ENCODE results near the gene ZCWPW1. TPM values are rescaled to one million over a fixed set of nuclear protein-coding genes. Genes with fewer than 3 reads are reported as not detected.
A peak's percentile ranks its signal among the peaks of the same experiment; 100 is the strongest.

Gene ZCWPW1
- total RNA-seq, 2 experiments from 2014 or later, result 2.7 to 3.0 TPM

DNA sequence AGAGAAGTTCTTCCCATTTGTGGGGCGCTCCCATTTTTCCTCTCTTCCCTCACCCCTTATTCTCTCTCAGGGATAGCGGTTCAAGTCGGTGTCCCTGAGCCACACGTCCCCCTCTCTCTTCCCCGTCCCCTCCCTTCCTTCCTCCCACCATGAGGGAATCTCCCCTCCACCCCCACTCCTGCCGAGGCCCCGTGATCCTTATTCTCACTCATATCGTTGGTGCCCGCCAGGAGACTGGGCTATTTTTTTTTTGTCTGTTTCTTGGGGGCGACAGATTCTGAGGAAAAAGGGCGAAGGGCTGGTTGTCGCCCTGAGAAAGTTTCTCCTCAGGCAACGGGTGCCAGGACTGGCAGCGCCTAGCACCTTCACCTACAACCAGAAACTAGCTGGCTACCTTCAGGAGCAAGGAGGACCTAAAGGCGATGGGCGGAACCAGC is 723 bp downstream of the ZCWPW1 start:
- POLR2A ChIA-PET, result interaction anchor here (0.7 to 3.2 kb wide), 22 partner anchors 9 to 870 kb away, joined by 3 to 43 read pairs (median 10); partner anchors contain the start of genes AP4M1, FBXO24, LRCH4 and MCM7
- peaks cover 40% of the 10 kb centered on the region for H3K4me1 Mint-ChIP-seq
- H3K9me3 Mint-ChIP-seq, result no peaks in the 10 kb centered on the region
- H3K4me3 Mint-ChIP-seq, result peak overlapping the region; percentile 92
- peaks cover 38% of the 10 kb centered on the region for H3K36me3 Mint-ChIP-seq (ENCODE audit: low read depth)
- CTCF ChIA-PET, result interaction anchor here (0.8 to 2.7 kb wide), 7 partner anchors 9 to 425 kb away, joined by 4 to 9 read pairs (median 5); partner anchors contain the start of genes MOSPD3, PPP1R35 and SLC12A9
- H3K27ac Mint-ChIP-seq, result peak overlapping the region; percentile 100
- DNase-seq, result no peak
- peaks cover 3% of the 10 kb centered on the region for H3K27me3 Mint-ChIP-seq

DNA sequence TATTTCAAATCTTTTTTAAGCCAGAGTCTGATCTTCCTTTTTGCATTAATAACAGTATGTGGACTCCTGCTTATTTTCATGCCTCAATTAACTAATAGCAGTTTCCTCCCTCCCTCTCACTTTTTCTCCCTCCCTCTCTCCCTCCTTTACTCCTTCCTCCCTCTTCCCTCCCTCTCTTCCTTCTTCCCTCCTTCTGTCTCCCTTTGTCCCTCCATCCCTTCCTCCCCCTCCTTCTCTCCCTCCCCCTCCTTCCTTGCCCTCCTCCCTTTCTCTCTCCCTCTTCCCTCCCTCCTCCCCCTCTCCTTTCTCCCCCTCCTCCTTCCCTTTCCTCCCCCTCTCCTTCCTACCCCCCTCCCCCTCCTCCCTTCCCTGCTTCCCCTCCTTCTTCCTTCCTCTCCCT is 2.0 kb downstream of the ZCWPW1 start:
- H3K27ac Mint-ChIP-seq, result no peak overlapping the region
- H3K36me3 Mint-ChIP-seq (ENCODE audit: low read depth), result peaks cover 26% of the 10 kb centered on the region
- ChIA-PET CTCF (no interaction called here), POLR2A (interaction anchor here (3.0 kb wide), 1 partner anchor 11 kb away, joined by 30 read pairs; the partner anchor contains the start of gene PPP1R35)
- peaks cover 3% of the 10 kb centered on the region for H3K27me3 Mint-ChIP-seq
- no peak overlapping the region for H3K4me3 Mint-ChIP-seq
- no peaks in the 10 kb centered on the region for H3K9me3 Mint-ChIP-seq
- DNase-seq, result no peak
- H3K4me1 Mint-ChIP-seq, result peaks cover 28% of the 10 kb centered on the region

DNA sequence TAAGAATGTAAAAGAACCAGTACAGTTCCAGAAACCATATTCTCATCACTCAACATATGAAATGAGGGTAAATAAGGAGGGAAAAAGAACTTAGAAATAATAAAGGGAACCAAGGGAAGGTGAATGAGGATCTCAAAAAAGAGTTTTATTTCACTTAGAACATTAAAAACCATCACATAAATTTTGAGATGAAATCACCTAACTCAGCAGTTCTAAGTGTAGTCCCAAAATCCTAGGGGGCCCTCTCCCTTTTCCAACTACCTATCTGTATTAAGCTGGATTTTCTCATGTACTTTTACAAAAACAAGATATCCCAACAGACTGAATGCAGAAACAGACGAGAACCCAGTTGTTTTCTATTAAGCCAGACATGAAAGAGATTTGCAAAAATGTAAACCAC is 3.2 kb downstream of the ZCWPW1 start:
- DNase-seq, result no peak
- POLR2A ChIA-PET, result no interaction called here
- Mint-ChIP-seq H3K36me3 (ENCODE audit: low read depth) (peaks cover 18% of the 10 kb centered on the region), H3K27me3 (peaks cover 3% of the 10 kb centered on the region), H3K27ac (no peak overlapping the region), H3K4me1 (peaks cover 17% of the 10 kb centered on the region), H3K4me3 (no peak overlapping the region), H3K9me3 (no peaks in the 10 kb centered on the region)
- CTCF ChIA-PET, result interaction anchor here (1.1 kb wide), 1 partner anchor 17 kb away, joined by 3 read pairs; no protein-coding TSS in a partner anchor

DNA sequence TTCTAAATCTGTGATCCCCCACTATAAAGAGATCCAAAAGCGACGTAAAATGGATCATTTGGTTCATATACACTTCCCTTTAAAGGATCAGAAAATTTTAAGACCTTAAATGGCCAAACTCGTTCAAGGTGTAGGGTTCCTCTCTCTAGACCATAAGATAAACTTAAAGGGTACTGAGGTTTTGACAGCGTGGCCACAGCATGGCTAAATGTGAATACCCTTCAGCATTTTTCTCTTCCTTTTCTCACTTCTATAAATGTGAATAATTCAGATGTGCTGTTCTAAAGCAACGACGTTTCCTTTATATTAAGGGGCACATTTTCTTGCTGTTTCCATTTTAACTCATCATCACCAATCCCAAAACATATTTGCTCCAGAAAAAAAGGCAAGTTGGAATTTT is 5.2 kb downstream of the ZCWPW1 start:
- Mint-ChIP-seq H3K36me3 (ENCODE audit: low read depth) (peaks cover 5% of the 10 kb centered on the region), H3K4me1 (peaks cover 6% of the 10 kb centered on the region), H3K9me3 (no peaks in the 10 kb centered on the region), H3K27ac (no peak overlapping the region), H3K4me3 (no peak overlapping the region), H3K27me3 (peaks cover 3% of the 10 kb centered on the region)
- CTCF ChIA-PET, result interaction anchor here (1.6 kb wide), 1 partner anchor 291 kb away, joined by 4 read pairs; no protein-coding TSS in a partner anchor
- POLR2A ChIA-PET, result no interaction called here
- no peak for DNase-seq

DNA sequence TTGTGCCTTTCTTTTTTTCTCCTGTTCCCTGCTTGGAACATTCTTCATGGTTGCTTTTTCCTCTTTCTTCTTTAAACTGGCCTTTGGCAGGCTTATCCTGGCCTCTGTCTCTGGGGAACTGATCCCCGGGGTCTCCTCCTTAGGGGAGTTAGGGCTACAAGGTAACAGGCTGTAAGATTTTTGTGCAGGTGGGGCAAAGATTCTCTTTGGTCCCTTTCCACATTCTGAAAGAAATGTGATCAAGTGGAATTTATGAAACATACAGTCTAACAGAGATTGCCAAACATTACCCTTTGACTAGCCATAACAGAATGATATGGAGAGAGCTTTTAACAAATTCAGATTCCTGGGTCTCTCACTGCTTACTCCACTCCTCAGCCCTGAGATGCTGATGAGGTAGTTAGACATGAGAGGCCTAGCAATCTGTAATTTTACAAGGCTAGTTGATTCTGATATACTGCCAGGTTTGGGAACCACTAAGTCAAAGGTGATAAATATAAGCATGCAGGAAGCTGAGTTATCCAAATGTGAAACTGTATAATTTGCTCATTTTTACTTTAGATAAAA is 8.8 kb downstream of the ZCWPW1 start:
- CTCF ChIA-PET, result interaction anchor here (0.5 to 3.3 kb wide), 2 partner anchors 12 to 287 kb away, joined by 3 to 13 read pairs; no protein-coding TSS in a partner anchor
- no peak overlapping the region for H3K4me3 Mint-ChIP-seq
- DNase-seq, result no peak
- no peaks in the 10 kb centered on the region for H3K9me3 Mint-ChIP-seq
- POLR2A ChIA-PET, result interaction anchor here (0.9 to 1.2 kb wide), 2 partner anchors 12 to 319 kb away, joined by 3 read pairs; partner anchors contain the start of genes AP4M1 and MCM7
- no peaks in the 10 kb centered on the region for H3K27me3 Mint-ChIP-seq
- H3K36me3 Mint-ChIP-seq (ENCODE audit: low read depth), result no peaks in the 10 kb centered on the region
- H3K4me1 Mint-ChIP-seq, result no peaks in the 10 kb centered on the region
- H3K27ac Mint-ChIP-seq, result no peak overlapping the region

DNA sequence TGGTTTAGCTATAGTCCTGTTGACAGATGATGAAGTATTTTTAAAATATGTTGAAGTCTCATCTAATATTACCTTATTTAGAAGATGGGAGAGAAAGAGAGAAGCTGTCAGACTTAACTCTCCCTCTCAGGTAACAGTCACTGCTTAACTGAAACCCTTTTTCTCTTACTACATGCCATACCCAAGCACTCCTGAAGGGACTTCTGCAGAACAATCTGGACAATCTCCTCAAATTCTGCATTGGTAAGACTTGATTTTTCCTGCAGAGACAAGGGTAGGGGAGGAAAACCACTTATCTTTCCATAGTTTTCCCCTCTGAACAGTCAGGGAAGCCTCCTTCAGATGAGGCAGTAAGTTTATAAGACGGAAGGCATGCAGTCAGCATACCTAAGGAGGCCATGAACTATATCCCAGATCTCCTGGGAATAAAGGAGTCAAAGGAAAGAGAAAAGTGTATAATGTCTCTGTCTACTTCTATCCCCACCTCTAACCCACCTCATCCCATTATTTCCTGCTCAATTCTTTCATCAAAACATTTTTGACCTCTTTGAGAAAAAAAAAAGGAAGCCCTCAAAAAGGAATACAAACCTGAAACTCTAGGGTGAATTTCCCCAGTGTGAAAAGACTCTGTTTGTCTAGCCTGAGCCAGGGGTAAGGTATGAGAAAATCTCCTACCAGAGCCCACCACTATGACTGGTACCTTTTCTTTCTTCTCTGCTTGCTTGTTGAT is 9.4 kb downstream of the ZCWPW1 start:
- Mint-ChIP-seq H3K9me3 (no peaks in the 10 kb centered on the region), H3K4me1 (peaks cover under 1% of the 10 kb centered on the region), H3K4me3 (no peak overlapping the region), H3K27ac (no peak overlapping the region), H3K36me3 (ENCODE audit: low read depth) (no peaks in the 10 kb centered on the region), H3K27me3 (no peaks in the 10 kb centered on the region)
- POLR2A ChIA-PET, result interaction anchor here (1.2 to 1.3 kb wide), 2 partner anchors 9 to 11 kb away, joined by 3 read pairs; partner anchors contain the start of gene ZCWPW1
- CTCF ChIA-PET, result interaction anchor here (0.5 to 1.1 kb wide), 2 partner anchors 11 to 286 kb away, joined by 3 to 5 read pairs; no protein-coding TSS in a partner anchor
- no peak for DNase-seq

DNA sequence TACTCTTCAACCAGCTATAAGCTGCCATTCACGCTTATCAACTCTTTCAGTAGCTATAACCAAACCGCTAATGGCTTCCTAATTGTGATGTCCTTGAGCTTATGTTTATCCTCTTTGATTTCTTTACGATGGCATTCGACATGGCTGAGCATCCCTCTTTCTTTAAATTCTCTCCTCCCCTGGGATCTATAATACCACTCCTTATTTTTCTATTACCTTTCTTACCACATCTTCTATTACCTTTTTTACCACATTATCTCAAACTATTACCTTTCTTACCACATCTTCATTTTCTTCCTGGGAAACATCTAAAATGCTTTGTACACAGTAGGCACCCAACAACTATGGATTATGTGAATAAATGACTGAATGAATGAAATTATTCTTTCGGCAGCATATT is 13.1 kb downstream of the ZCWPW1 start:
- ChIA-PET POLR2A (interaction anchor here (1.2 to 2.6 kb wide), 3 partner anchors 8 to 50 kb away, joined by 3 to 13 read pairs (median 4); partner anchors contain the start of gene ZCWPW1), CTCF (interaction anchor here (0.9 to 1.6 kb wide), 2 partner anchors 8 to 236 kb away, joined by 3 to 7 read pairs; no protein-coding TSS in a partner anchor)
- Mint-ChIP-seq H3K36me3 (ENCODE audit: low read depth) (no peaks in the 10 kb centered on the region), H3K4me1 (peaks cover 13% of the 10 kb centered on the region), H3K4me3 (no peak overlapping the region), H3K27ac (no peak overlapping the region), H3K9me3 (no peaks in the 10 kb centered on the region), H3K27me3 (peaks cover 5% of the 10 kb centered on the region)
- DNase-seq, result no peak

DNA sequence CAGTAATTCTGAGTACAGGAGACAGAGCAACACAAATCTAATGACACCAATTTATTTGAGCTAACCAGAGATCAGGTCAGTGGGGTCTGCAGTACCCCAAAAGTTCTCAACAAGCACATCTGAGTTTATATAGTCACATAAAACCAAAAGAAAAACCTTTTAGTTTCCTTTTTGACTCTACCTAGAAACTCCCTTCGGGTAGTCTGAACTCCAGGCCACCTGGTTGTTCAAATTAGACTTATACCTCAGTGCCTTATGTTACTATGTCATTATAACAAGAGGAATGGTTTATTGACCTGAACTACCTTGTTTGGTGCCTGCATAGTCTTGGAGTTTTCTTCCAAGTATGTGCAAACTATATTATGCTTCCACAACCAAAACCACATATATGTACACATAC is 14.6 kb downstream of the ZCWPW1 start:
- POLR2A ChIA-PET, result interaction anchor here (1.6 kb wide), 1 partner anchor 14 kb away, joined by 7 read pairs; the partner anchor contains the start of gene ZCWPW1
- no peak overlapping the region for H3K4me3 Mint-ChIP-seq
- peaks cover 13% of the 10 kb centered on the region for H3K4me1 Mint-ChIP-seq
- no peak overlapping the region for H3K27ac Mint-ChIP-seq
- CTCF ChIA-PET, result no interaction called here
- DNase-seq, result no peak
- no peaks in the 10 kb centered on the region for H3K36me3 Mint-ChIP-seq (ENCODE audit: low read depth)
- peaks cover 5% of the 10 kb centered on the region for H3K27me3 Mint-ChIP-seq
- no peaks in the 10 kb centered on the region for H3K9me3 Mint-ChIP-seq

DNA sequence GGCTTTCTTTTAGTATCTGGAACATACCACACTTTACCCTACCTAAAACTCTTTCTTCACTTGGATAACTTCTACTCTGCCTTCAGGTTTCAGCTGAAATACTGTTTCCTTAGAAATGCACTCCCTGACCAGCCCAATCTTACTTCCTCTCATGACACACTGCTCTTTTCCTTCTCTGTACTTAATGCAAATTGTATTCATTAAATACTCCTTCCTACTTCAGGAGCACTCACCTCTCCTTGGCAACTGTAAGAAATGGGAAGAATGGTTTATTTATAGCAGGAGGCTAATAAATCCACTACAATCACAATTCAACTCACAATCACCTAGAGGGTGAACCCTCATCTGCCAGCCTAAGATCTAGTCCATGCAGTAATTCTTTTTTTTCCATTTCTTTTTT is 15.2 kb downstream of the ZCWPW1 start:
- H3K9me3 Mint-ChIP-seq, result no peaks in the 10 kb centered on the region
- H3K4me3 Mint-ChIP-seq, result no peak overlapping the region
- H3K36me3 Mint-ChIP-seq (ENCODE audit: low read depth), result no peaks in the 10 kb centered on the region
- peaks cover 5% of the 10 kb centered on the region for H3K27me3 Mint-ChIP-seq
- DNase-seq, result no peak
- ChIA-PET POLR2A (interaction anchor here (1.6 kb wide), 1 partner anchor 15 kb away, joined by 7 read pairs; the partner anchor contains the start of gene ZCWPW1), CTCF (no interaction called here)
- H3K4me1 Mint-ChIP-seq, result peaks cover 13% of the 10 kb centered on the region
- no peak overlapping the region for H3K27ac Mint-ChIP-seq

DNA sequence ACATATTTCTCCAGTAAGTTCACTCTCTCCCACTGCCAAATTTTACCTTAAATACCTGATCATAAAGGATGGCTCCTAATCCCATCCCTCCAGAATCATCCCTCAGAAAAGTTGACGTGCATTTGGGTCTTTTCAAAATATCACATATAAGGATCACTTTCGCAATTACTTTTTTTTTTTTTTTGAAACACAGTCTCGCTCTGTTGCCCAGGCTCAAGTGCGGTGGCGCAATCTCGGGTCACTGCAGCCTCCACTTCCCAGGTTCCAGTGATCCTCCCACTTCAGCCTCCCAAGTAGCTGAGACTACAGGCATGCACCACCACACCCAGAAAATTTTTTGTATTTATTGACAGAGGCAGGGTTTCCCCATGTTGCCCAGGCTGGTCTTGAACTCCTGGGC is 17.4 kb downstream of the ZCWPW1 start:
- Mint-ChIP-seq H3K9me3 (no peaks in the 10 kb centered on the region), H3K4me1 (peaks cover 13% of the 10 kb centered on the region), H3K27ac (no peak overlapping the region), H3K27me3 (peaks cover 16% of the 10 kb centered on the region), H3K36me3 (ENCODE audit: low read depth) (no peaks in the 10 kb centered on the region), H3K4me3 (no peak overlapping the region)
- POLR2A ChIA-PET, result interaction anchor here (1.0 kb wide), 1 partner anchor 139 kb away, joined by 3 read pairs; no protein-coding TSS in a partner anchor
- CTCF ChIA-PET, result no interaction called here
- no peak for DNase-seq

DNA sequence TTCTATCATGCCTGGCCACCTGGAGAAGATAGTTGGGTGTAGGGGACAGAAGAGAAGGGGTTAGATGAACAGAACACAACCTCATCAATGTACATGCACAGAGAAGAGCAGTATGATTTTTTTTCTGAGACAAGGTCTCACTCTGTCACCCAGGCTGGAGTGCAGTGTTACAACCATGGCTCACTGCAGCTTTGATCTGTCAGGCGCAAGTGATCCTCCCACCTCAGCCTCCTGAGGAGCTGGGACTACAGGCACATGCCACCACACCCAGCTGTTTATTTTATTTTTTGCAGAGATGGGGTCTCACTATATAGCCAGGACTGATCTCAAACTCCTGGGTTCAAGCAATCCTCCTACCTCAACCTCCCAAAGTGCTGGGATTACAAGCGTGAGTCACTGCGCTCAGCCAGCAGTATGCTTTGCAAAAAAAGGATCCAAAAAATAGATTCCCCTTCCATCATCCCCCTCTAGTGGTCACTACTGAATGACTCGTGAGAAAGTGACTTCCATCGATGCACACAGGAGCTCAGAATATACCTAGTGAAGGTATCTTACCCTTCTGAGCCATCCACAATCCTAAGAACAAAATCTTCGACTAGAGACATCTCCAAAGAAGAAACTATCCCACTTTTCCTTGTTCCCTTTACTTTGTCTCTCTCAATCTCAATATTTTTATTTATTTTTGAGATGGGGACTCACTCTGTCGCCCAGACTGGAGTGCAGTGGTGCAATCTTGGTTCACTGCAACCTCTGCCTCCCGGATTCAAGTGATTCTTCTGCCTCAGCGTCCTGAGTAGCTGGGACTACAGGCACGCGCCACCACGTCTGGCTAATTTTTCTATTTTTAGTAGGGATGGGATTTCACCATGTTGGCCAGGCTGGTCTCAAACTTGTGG is 21.0 kb downstream of the ZCWPW1 start:
- Mint-ChIP-seq H3K4me1 (peaks cover 2% of the 10 kb centered on the region), H3K27me3 (peaks cover 21% of the 10 kb centered on the region), H3K36me3 (ENCODE audit: low read depth) (no peaks in the 10 kb centered on the region), H3K4me3 (no peak overlapping the region), H3K27ac (no peak overlapping the region), H3K9me3 (no peaks in the 10 kb centered on the region)
- POLR2A ChIA-PET, result interaction anchor here (1.3 to 1.7 kb wide), 4 partner anchors 9 to 275 kb away, joined by 3 to 12 read pairs (median 4); partner anchors contain the start of genes MEPCE and ZCWPW1
- peak; percentile 28 for DNase-seq
- CTCF ChIA-PET, result interaction anchor here (0.6 to 3.3 kb wide), 26 partner anchors 8 to 320 kb away, joined by 3 to 20 read pairs (median 4); partner anchors contain the start of gene ZCWPW1

DNA sequence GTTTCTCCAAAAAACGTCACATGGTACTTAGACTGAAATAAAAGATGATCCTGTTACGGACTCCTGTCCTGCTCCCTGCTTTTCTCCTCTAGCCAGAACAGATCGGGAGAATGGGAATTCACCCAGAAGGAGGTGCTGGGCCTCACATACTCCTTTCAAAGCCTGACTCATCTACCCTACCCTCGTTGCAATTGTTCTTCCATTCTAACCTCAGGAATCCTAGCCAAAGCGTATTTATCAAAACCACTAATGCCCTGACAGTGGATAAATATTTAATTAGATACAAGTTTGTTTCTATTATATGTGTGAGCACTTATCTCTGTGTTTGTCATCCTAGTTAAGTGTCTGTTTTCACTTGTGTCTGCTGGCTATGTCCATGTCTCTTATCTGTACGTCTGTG is 21.7 kb downstream of the ZCWPW1 start:
- no peaks in the 10 kb centered on the region for H3K4me1 Mint-ChIP-seq
- ChIA-PET CTCF (interaction anchor here (0.5 to 3.3 kb wide), 15 partner anchors 9 to 274 kb away, joined by 3 to 20 read pairs (median 6); partner anchors contain the start of gene ZCWPW1), POLR2A (interaction anchor here (1.3 to 1.7 kb wide), 4 partner anchors 9 to 274 kb away, joined by 3 to 12 read pairs (median 4); partner anchors contain the start of genes MEPCE and ZCWPW1)
- no peak for DNase-seq
- H3K27me3 Mint-ChIP-seq, result peaks cover 17% of the 10 kb centered on the region
- no peak overlapping the region for H3K4me3 Mint-ChIP-seq
- H3K9me3 Mint-ChIP-seq, result no peaks in the 10 kb centered on the region
- no peaks in the 10 kb centered on the region for H3K36me3 Mint-ChIP-seq (ENCODE audit: low read depth)
- H3K27ac Mint-ChIP-seq, result no peak overlapping the region
